Loucy (cell line): Measurements from ENCODE around the gene DNAJC8.

Experiments used
- H2AFZ ChIP-seq: fragments of 200-600 bp; sonication (generic); 2 replicates; pipeline ENCODE4 v1.6.0; 2016; ENCODE audit warnings: antibody characterized with exemption, mild to moderate bottlenecking, low read length, moderate library complexity
- H3F3A ChIP-seq: fragments of 200-600 bp; 2 replicates; pipeline ENCODE4 v1.6.0; 2016; ENCODE audit warnings: antibody characterized with exemption, low read depth, mild to moderate bottlenecking
- H3K27me3 ChIP-seq: fragments of 200-600 bp; sonication (generic); 2 replicates; pipeline ENCODE4 v1.6.1; 2014; ENCODE audit warnings: low read length, mild to moderate bottlenecking; ENCODE audit not compliant: insufficient read depth, poor library complexity, severe bottlenecking
- H3K36me3 ChIP-seq: fragments of 200-600 bp; sonication (generic); 2 replicates; pipeline ENCODE4 v1.6.1; 2016; ENCODE audit warnings: low read length; ENCODE audit not compliant: insufficient read depth
- H3K4me1 ChIP-seq: fragments of 200-600 bp; sonication (generic); 2 replicates; pipeline ENCODE4 v1.5.1; 2014; ENCODE audit warnings: low read length, mild to moderate bottlenecking; ENCODE audit not compliant: insufficient read depth, poor library complexity, severe bottlenecking
- H3K4me2 ChIP-seq: fragments of 200-600 bp; sonication (generic); 2 replicates; pipeline ENCODE4 v1.6.0; 2014; ENCODE audit warnings: antibody characterized with exemption, low read length, low read depth, mild to moderate bottlenecking; ENCODE audit not compliant: poor library complexity, severe bottlenecking
- H3K4me3 ChIP-seq: fragments of 200-600 bp; sonication (generic); 2 replicates; pipeline ENCODE4 v1.5.1; 2014; ENCODE audit warnings: low read length, mild to moderate bottlenecking, mixed read lengths; ENCODE audit not compliant: poor library complexity, severe bottlenecking
- H3K79me2 ChIP-seq: fragments of 200-600 bp; sonication (generic); 2 replicates; pipeline ENCODE4 v1.6.1; 2014; ENCODE audit warnings: low read length; ENCODE audit not compliant: insufficient read depth
- H3K9ac ChIP-seq: fragments of 200-600 bp; sonication (generic); 2 replicates; pipeline ENCODE4 v1.6.0; 2014; ENCODE audit warnings: mild to moderate bottlenecking, low read depth, low read length, moderate library complexity; ENCODE audit not compliant: poor library complexity, severe bottlenecking
- H3K9me2 ChIP-seq: fragments of 200-600 bp; sonication (generic); replicated peaks from 2 replicates; pipeline ENCODE4 v1.6.1; 2016; ENCODE audit warnings: low read depth, low read length, mixed read lengths
- H3K9me3 ChIP-seq: fragments of 200-600 bp; sonication (generic); 2 replicates; pipeline ENCODE4 v1.6.1; 2014; ENCODE audit warnings: mild to moderate bottlenecking, antibody characterized with exemption, low read length, low read depth; ENCODE audit not compliant: insufficient read depth
- H4K20me1 ChIP-seq: fragments of 200-600 bp; sonication (generic); 2 replicates; pipeline ENCODE4 v1.6.0; 2014; ENCODE audit warnings: antibody characterized with exemption, low read length, mild to moderate bottlenecking; ENCODE audit not compliant: insufficient read depth, poor library complexity, severe bottlenecking
- CTCF ChIP-seq: fragments of 200-600 bp; sonication (generic); conservative IDR thresholded peaks from 2 replicates; pipeline ENCODE4 v1.5.1; 2014; ENCODE audit warnings: mild to moderate bottlenecking, antibody characterized with exemption, low read length
- EZH2phosphoT487 ChIP-seq: fragments of 200-600 bp; IDR thresholded peaks from 2 replicates; pipeline ENCODE4 v1.6.1; 2018; ENCODE audit warnings: antibody characterized with exemption, mild to moderate bottlenecking, moderate library complexity, borderline replicate concordance

The DNAJC8 gene

GRCh38 chr1:28208818-28209441, 23.9 kb downstream of the DNAJC8 start:
- H3K4me1 ChIP-seq, result no peaks in the 10 kb centered on the region
- H3K9me3 ChIP-seq, result no peaks in the 10 kb centered on the region
- H3K4me2 ChIP-seq, result no peak overlapping the region
- H4K20me1 ChIP-seq, result peaks cover 4% of the 10 kb centered on the region
- H3K9ac ChIP-seq, result no peak overlapping the region
- H3K36me3 ChIP-seq, result peaks cover 73% of the 10 kb centered on the region
- H3K27me3 ChIP-seq, result no peaks in the 10 kb centered on the region
- TF ChIP-seq CTCF (peak; percentile 81), EZH2phosphoT487 (no peak)
- no peak overlapping the region for H2AFZ ChIP-seq
- no peak overlapping the region for H3K4me3 ChIP-seq
- H3K79me2 ChIP-seq, result no peaks in the 10 kb centered on the region
- H3K9me2 ChIP-seq, result no peaks in the 10 kb centered on the region
- peaks cover 3% of the 10 kb centered on the region; the same call in 1 of the 2 replicates for H3F3A ChIP-seq

GRCh38 chr1:28205243-28205642, 27.6 kb downstream of the DNAJC8 start:
- Histone ChIP-seq H3K9me2 (no peaks in the 10 kb centered on the region), H4K20me1 (peaks cover 4% of the 10 kb centered on the region), H3K4me3 (no peak overlapping the region), H3K27me3 (no peaks in the 10 kb centered on the region), H3K9me3 (no peaks in the 10 kb centered on the region), H3F3A (peaks cover 3% of the 10 kb centered on the region; the same call in 1 of the 2 replicates), H3K9ac (no peak overlapping the region), H2AFZ (no peak overlapping the region), H3K4me1 (peaks cover 1% of the 10 kb centered on the region), H3K79me2 (no peaks in the 10 kb centered on the region), H3K36me3 (peaks cover 82% of the 10 kb centered on the region), H3K4me2 (no peak overlapping the region)
- no peak for TF ChIP-seq EZH2phosphoT487
- TF ChIP-seq CTCF, result no peak

GRCh38 chr1:28200234-28200873, 32.5 kb downstream of the DNAJC8 start:
- no peak for TF ChIP-seq CTCF
- TF ChIP-seq EZH2phosphoT487, result no peak
- H4K20me1 ChIP-seq, result no peaks in the 10 kb centered on the region
- no peak overlapping the region for H2AFZ ChIP-seq
- no peak overlapping the region for H3K4me3 ChIP-seq
- peaks cover 66% of the 10 kb centered on the region for H3K36me3 ChIP-seq
- no peaks in the 10 kb centered on the region for H3K27me3 ChIP-seq
- H3F3A ChIP-seq, result 0 out of 2 replicates have a peak, but pooled peaks cover 3% of the 10 kb centered on the region
- no peaks in the 10 kb centered on the region; the same call in 1 of the 2 replicates for H3K9me3 ChIP-seq
- H3K4me2 ChIP-seq, result no peak overlapping the region
- H3K9me2 ChIP-seq, result no peaks in the 10 kb centered on the region
- peaks cover 40% of the 10 kb centered on the region for H3K4me1 ChIP-seq
- H3K9ac ChIP-seq, result no peak overlapping the region
- no peaks in the 10 kb centered on the region for H3K79me2 ChIP-seq
